GM10847 (cell line): ENCODE measurements around the gene C9orf57.

Source experiments
- POLR2A ChIP-seq: IDR thresholded peaks from 2 replicates; pipeline ENCODE4 v1.6.1; 2011; ENCODE audit not compliant: insufficient read length; ENCODE audit errors: extremely low read depth

C9orf57 gene

GRCh38 chr9:72030767-72031166 is 29.6 kb downstream of the C9orf57 start:
- no peak for TF ChIP-seq POLR2A

DNA sequence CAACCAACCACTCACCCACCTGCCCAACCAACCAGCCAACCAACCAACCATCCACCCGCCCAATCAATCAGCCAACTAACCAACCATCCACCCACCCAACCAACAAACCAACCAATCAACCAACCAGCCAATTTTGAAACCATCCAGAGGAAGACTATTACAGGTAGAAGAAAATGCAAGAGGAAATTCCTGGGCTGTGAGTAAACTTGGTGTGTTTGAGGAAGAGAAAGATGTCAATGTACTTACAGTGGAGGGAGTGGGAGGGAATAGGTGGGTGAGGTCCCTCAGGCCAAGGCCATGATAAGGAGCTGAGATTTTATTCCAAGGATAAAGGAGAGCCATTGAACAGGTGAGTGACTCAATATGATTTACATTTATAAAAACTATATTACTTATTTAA is 30.4 kb downstream of the C9orf57 start:
- no peak for TF ChIP-seq POLR2A

- no peak for TF ChIP-seq POLR2A
These were observed 34.5 kb downstream of the C9orf57 start for GRCh38 chr9:72025906-72026305.

DNA sequence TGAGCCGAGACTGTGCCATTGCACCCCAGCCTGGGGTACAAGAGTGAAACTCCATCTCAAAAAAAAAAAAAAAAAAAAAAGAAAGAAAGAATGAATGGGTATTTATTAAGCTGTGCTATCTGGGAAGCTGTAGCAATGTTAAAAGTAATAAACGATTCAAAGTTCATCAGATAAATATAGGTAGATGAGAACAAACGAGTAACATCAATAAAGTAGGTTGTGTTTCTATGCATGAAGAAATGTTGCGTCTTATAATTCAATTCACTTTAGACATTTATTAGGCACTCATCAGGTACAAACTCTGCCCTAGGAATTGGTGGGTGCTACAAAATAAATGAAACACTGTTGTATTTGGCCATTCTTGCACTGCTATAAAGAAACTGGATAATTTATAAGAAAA is 36.8 kb downstream of the C9orf57 start:
- no peak for TF ChIP-seq POLR2A

GRCh38 chr9:72022841-72023240 is 37.6 kb downstream of the C9orf57 start:
- no peak for TF ChIP-seq POLR2A

DNA sequence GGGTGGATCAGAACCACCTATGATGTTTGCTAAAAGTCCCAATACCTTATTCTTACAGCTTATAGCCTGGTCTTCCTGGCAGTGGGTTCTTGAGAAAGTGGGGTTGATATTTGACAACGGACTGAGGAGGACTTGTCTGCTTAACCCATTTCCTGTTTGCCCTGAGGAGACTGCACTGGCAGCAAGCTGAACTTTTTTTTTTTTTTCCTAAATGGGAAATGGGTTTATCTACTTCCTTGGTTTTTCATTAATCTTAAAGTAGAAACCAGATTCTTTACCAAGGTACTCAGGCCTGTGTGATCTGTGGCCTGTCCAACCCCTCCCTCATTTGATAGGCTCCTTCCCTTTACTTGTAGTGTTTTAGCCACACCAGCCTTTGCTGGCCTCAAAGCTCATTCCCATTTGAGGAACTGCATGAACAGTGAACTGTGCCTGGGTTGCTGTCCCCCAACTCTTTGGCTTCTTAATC is 47.1 kb downstream of the C9orf57 start:
- TF ChIP-seq POLR2A, result no peak

DNA sequence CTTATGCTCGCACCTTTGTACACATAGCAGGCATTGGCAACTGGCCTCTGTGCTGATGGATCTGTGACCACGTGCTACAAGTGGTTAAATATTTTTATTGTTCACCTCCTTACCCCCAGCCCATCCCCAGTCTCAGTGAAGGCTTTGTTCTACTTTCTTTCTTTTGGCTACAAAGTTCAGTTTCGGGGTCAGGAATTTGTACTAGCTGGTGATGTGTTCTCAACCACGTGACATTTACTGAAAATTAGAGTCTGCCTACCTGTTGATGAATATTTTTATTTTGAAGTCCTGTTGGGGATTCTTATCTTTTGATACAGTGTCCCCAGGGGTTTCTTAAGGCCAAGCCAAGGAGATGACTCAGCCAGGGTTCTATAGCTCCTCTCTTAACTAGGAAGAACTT is 47.8 kb downstream of the C9orf57 start:
- TF ChIP-seq POLR2A, result no peak

DNA sequence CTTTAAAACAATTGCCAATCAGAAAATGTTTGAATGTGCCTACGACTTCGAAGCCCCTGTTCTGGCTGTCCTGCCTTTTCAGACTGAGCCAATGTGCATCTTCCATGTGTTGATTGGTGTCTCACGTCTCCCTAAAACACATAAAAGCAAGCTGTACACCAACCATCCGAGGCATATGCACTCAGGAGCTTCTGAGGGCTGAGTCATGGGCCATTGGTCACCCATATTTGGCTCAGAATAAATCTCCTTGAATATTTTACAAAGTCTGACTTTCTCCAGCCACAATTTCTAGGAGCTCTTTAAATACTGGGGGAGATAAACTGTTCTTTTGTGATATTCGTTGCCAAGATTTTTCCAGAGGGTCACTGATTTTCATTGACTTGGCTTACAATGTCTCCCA is 53.9 kb downstream of the C9orf57 start:
- no peak for TF ChIP-seq POLR2A

DNA sequence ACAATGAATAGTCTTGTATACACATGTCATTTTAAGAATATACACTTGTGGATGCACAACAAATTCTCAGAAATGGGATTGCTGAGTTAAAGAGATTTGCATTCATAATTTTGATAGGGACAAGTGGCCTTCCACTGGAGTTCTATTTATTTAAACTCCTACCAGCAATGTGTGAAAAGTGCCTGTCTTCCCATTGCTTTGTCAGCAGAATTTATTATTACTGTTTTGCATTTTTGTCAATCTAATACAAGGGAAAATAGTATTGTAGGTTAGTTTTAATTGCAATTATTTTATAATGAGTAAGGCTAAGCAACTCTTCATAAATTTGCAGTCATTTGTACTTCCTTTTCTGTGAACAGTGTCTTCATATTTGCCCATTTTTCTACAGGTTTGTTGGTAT is 55.0 kb downstream of the C9orf57 start:
- TF ChIP-seq POLR2A, result no peak
